IMR-90 (cell line): ENCODE measurements around the gene RGS14. TPM values are rescaled to one million over a fixed set of nuclear protein-coding genes. Genes with fewer than 3 reads are reported as not detected.

Source experiments
- ATAC-seq: fragments of 200-7000 bp; cut with Tn5 transposase; 2 replicates; pipeline ENCODE4 v1.9.1; 2020; ENCODE audit warnings: low read depth, mild to moderate bottlenecking, moderate library complexity
- BruUV-seq: library from RNA; stranded (reverse); fragments of 400-500 nt; replicated peaks from 2 replicates; lab custom pipeline; 2021; lab: Mats Ljungman, UMichigan
- CTCF ChIA-PET: fragments of 300-600 bp; formaldehyde crosslinking; extraction: SDS; loops from one replicate; lab custom pipeline; 2021; ENCODE audit warnings: antibody characterized with exemption; lab: Yijun Ruan, JAX
- POLR2A ChIA-PET: fragments of 300-600 bp; sonication (Branson Sonifier 250); formaldehyde crosslinking; loops from one replicate; lab custom pipeline; 2022; ENCODE audit warnings: antibody characterized with exemption; ENCODE audit not compliant: unreplicated experiment; lab: Charles Lee
- DNase-seq: peaks from one replicate; pipeline ENCODE4 v3.0.0; 2013
- H2AFZ ChIP-seq: replicated peaks from 2 replicates; pipeline ENCODE3; 2013; ENCODE audit warnings: low read length, mild to moderate bottlenecking; ENCODE audit not compliant: poor library complexity
- H2AK5ac ChIP-seq: 2 replicates; pipeline ENCODE4 v1.6.1; 2013; ENCODE audit warnings: low read depth, low read length, inconsistent platforms
- H2AK9ac ChIP-seq: replicated peaks from 2 replicates; pipeline ENCODE3; 2013; ENCODE audit warnings: mild to moderate bottlenecking, low read depth, low read length, moderate library complexity; ENCODE audit not compliant: poor library complexity
- H2BK120ac ChIP-seq: 2 replicates; pipeline ENCODE4 v1.6.1; 2013; ENCODE audit warnings: low read depth, low read length, inconsistent platforms
- H2BK15ac ChIP-seq: 3 replicates; pipeline ENCODE4 v1.6.1; 2013; ENCODE audit warnings: low read depth, low read length, inconsistent platforms
- H2BK20ac ChIP-seq: 2 replicates; pipeline ENCODE4 v1.6.1; 2013; ENCODE audit warnings: low read depth, mild to moderate bottlenecking, inconsistent platforms, low read length, moderate library complexity
- H2BK5ac ChIP-seq: 2 replicates; pipeline ENCODE4 v1.6.1; 2013; ENCODE audit warnings: mild to moderate bottlenecking, low read depth, low read length, inconsistent platforms; ENCODE audit not compliant: poor library complexity, severe bottlenecking
- H3K14ac ChIP-seq: replicated peaks from 2 replicates; pipeline ENCODE4 v1.6.1; 2013; ENCODE audit warnings: low read depth, low read length, inconsistent platforms
- H3K18ac ChIP-seq: 2 replicates; pipeline ENCODE4 v1.6.1; 2013; ENCODE audit warnings: low read depth, low read length, control low read depth
- H3K23ac ChIP-seq: 2 replicates; pipeline ENCODE4 v1.6.1; 2013; ENCODE audit warnings: low read depth, low read length, inconsistent platforms
- H3K27ac ChIP-seq: 2 replicates; pipeline ENCODE4 v1.5.1; 2013; ENCODE audit warnings: mild to moderate bottlenecking, control low read depth, low read length; ENCODE audit not compliant: insufficient read depth
- H3K27me3 ChIP-seq: 2 replicates; pipeline ENCODE4 v1.6.1; 2013; ENCODE audit warnings: low read length; ENCODE audit not compliant: control insufficient read depth, insufficient read depth
- H3K36me3 ChIP-seq: 2 replicates; pipeline ENCODE4 v1.6.1; 2013; ENCODE audit warnings: low read length, mixed read lengths; ENCODE audit not compliant: control insufficient read depth, insufficient read depth
- H3K4ac ChIP-seq: 2 replicates; pipeline ENCODE4 v1.6.1; 2013; ENCODE audit warnings: low read depth, low read length, inconsistent platforms
- H3K4me1 ChIP-seq: 2 replicates; pipeline ENCODE4 v1.6.1; 2013; ENCODE audit warnings: low read length, mixed read lengths; ENCODE audit not compliant: control insufficient read depth, insufficient read depth
- H3K4me2 ChIP-seq: 2 replicates; pipeline ENCODE4 v1.6.1; 2013; ENCODE audit warnings: low read depth, mild to moderate bottlenecking, control low read depth, low read length, moderate library complexity
- H3K4me3 ChIP-seq: 2 replicates; pipeline ENCODE4 v1.5.1; 2013; ENCODE audit warnings: low read depth, mild to moderate bottlenecking, control low read depth, low read length, moderate library complexity; ENCODE audit not compliant: insufficient read depth
- H3K56ac ChIP-seq: 2 replicates; pipeline ENCODE4 v1.6.1; 2013; ENCODE audit warnings: low read length, inconsistent platforms; ENCODE audit not compliant: insufficient read depth; ENCODE audit errors: extremely low read depth
- H3K79me1 ChIP-seq, 2 experiments: 2 replicates each; pipeline ENCODE4 v1.6.1; 2013; ENCODE audit warnings: low read length in 2 of 2, inconsistent platforms in 1 of 2, low read depth in 1 of 2
- H3K9ac ChIP-seq: 2 replicates; pipeline ENCODE4 v1.6.1; 2013; ENCODE audit warnings: low read depth, low read length, control low read depth
- H3K9me1 ChIP-seq: 2 replicates; pipeline ENCODE4 v1.6.1; 2013; ENCODE audit warnings: low read length, inconsistent platforms; ENCODE audit not compliant: insufficient read depth
- H3K9me3 ChIP-seq: 2 replicates; pipeline ENCODE4 v1.6.1; 2013; ENCODE audit warnings: low read length; ENCODE audit not compliant: control insufficient read depth, insufficient read depth
- H4K20me1 ChIP-seq: 2 replicates; pipeline ENCODE4 v1.6.1; 2013; ENCODE audit warnings: low read length, inconsistent platforms; ENCODE audit not compliant: insufficient read depth
- H4K5ac ChIP-seq: 2 replicates; pipeline ENCODE4 v1.6.1; 2013; ENCODE audit warnings: mild to moderate bottlenecking, low read depth, low read length, control low read depth
- H4K8ac ChIP-seq, 2 experiments: 2 replicates each; pipeline ENCODE4 v1.6.1; 2013; ENCODE audit warnings: low read depth in 2 of 2, low read length in 2 of 2, control low read depth in 1 of 2, inconsistent platforms in 1 of 2
- H4K91ac ChIP-seq: 2 replicates; pipeline ENCODE4 v1.6.1; 2013; ENCODE audit warnings: low read depth, low read length, inconsistent platforms; ENCODE audit not compliant: insufficient read depth
- CEBPB ChIP-seq: IDR thresholded peaks from 2 replicates; pipeline ENCODE4 v1.6.1; 2012; ENCODE audit warnings: low read depth, low read length, improper control_type of control experiment
- CHD1 ChIP-seq: IDR thresholded peaks from 2 replicates; pipeline ENCODE4 v1.6.1; 2012; ENCODE audit warnings: low read depth, low read length, improper control_type of control experiment
- CTCF ChIP-seq: conservative IDR thresholded peaks from 2 replicates; pipeline ENCODE4 v1.5.1; 2012; ENCODE audit warnings: mild to moderate bottlenecking, low read depth, low read length, improper control_type of control experiment
- MAZ ChIP-seq: IDR thresholded peaks from 2 replicates; pipeline ENCODE4 v1.6.1; 2012; ENCODE audit warnings: low read depth, mild to moderate bottlenecking, low read length, improper control_type of control experiment, moderate library complexity, borderline replicate concordance
- POLR2A ChIP-seq: IDR thresholded peaks from 2 replicates; pipeline ENCODE4 v1.6.1; 2012; ENCODE audit warnings: mild to moderate bottlenecking, low read depth, low read length
- RAD21 ChIP-seq: IDR thresholded peaks from 2 replicates; pipeline ENCODE4 v1.6.1; 2012; ENCODE audit warnings: low read length, improper control_type of control experiment
- RFX5 ChIP-seq: IDR thresholded peaks from 2 replicates; pipeline ENCODE4 v1.8.0; 2012; ENCODE audit warnings: low read depth, mild to moderate bottlenecking, low read length, moderate library complexity
- WGBS, 2 experiments: methylation state at CpG; one replicate each; pipeline versions ENCODE4 v1.1.5 to v1.1.7; 2013; ENCODE audit warnings: missing lambda C conversion rate in 2 of 2; ENCODE audit not compliant: insufficient read length in 1 of 2; ENCODE audit errors: extremely low coverage in 2 of 2; 5-methylcytosine and 5-hydroxymethylcytosine counted together
- dilution Hi-C: fragments of 300-500 bp; cut with HindIII; formaldehyde crosslinking; loops from one replicate; pipeline ENCODE4 v1.14.3; 2018; ENCODE audit warnings: low sequenced_read_pairs; ENCODE audit not compliant: unreplicated experiment
- in situ Hi-C: fragments of 300-500 bp; cut with MboI; formaldehyde crosslinking; loops from 3 replicates; pipeline ENCODE4 v1.14.3; 2019; ENCODE audit warnings: low sequenced_read_pairs, inconsistent platforms, mixed read lengths
- intact Hi-C: fragments of 100-400 bp; cut with micrococcal nuclease; formaldehyde crosslinking; loops from 2 replicates; pipeline ENCODE4 v1.10.0; 2022
- polyA plus RNA-seq, 3 experiments: library from polyadenylated mRNA; depleted of rRNA; stranded (reverse); fragments of >200 nt; gene quantifications; 2 replicates each; pipeline ENCODE4 v1.2.3, GENCODE V29; 2012; ENCODE audit warnings: low replicate concordance in 1 of 3
- total RNA-seq: library from RNA; depleted of rRNA; stranded (reverse); fragments of >200 nt; gene quantifications from 2 replicates; pipeline ENCODE4 v1.2.3, GENCODE V29; 2012

Gene RGS14
- total and polyA plus RNA-seq, 2 of the 4 experiments (the other 2 are of a cell fraction) = 1.1 to 6.5 TPM

GRCh38 chr5:177357146-177357458, 622 bp upstream of the RGS14 start:
- Histone ChIP-seq H2BK15ac (no peak overlapping the region), H2AFZ (no peak overlapping the region), H3K23ac (no peak overlapping the region), H2AK9ac (no peak overlapping the region), H2BK20ac (no peak overlapping the region), H3K4me3 (no peak overlapping the region), H4K5ac (no peak overlapping the region), H3K18ac (no peak overlapping the region), H3K4me2 (no peak overlapping the region), H3K4ac (no peak overlapping the region), H3K14ac (no peak overlapping the region), H3K36me3 (no peaks in the 10 kb centered on the region), H2AK5ac (no peak overlapping the region), H3K9ac (no peak overlapping the region), H4K8ac (no peak overlapping the region), H3K27ac (no peak overlapping the region), H2BK120ac (no peak overlapping the region), H4K20me1 (no peaks in the 10 kb centered on the region), H3K9me3 (peaks cover 2% of the 10 kb centered on the region; the same call in 1 of the 2 replicates), H3K27me3 (peaks cover 25% of the 10 kb centered on the region), H3K56ac (no peak overlapping the region), H3K79me1 (no peaks in the 10 kb centered on the region), H3K4me1 (no peaks in the 10 kb centered on the region), H2BK5ac (no peak overlapping the region), H4K91ac (no peak overlapping the region), H3K9me1 (peaks cover 1% of the 10 kb centered on the region; the same call in 1 of the 2 replicates)
- no TSS peak for BruUV-seq
- 93% methylated on average over 2 of the region's 5 CpGs; no CpG with 5 or more reads in 1 of the 2 experiments for WGBS, 2 experiments
- intact Hi-C loops (no loop called here), dilution Hi-C loops (no loop called here), in situ Hi-C loops (no loop called here)
- TF ChIP-seq RAD21 (no peak), MAZ (no peak), CEBPB (no peak), CTCF (no peak), POLR2A (no peak), CHD1 (no peak), RFX5 (no peak)
- POLR2A ChIA-PET = no interaction called here
- no peak for ATAC-seq
- DNase-seq = no peak
- CTCF ChIA-PET = interaction anchor here (1.6 kb wide), 1 partner anchor 12 kb away, joined by 4 read pairs; no protein-coding TSS in a partner anchor
